Spleen (tissue), 11 donors: Measurements from ENCODE around the gene DOK7. TPM values are rescaled to one million over a fixed set of nuclear protein-coding genes. Genes with fewer than 3 reads are reported as not detected.

ENCODE experiments used
- DNase-seq: peaks from one replicate; pipeline ENCODE4 v3.0.0-alpha.2; 2020
- H3K27ac ChIP-seq, 8 donors: fragments of 200-600 bp; sonication (generic) in 7 of 8; 1 replicate in 4 of 8; 2 replicates in 4 of 8; pipeline versions ENCODE4 v1.5.0 to v1.8.0; 2016 to 2021; ENCODE audit warnings: inconsistent platforms in 4 of 8, mild to moderate bottlenecking in 4 of 8, moderate library complexity in 1 of 8
- H3K27me3 ChIP-seq, 7 donors: fragments of 200-600 bp; sonication (generic) in 6 of 7; replicated peaks in 1 of 7; 1 replicate in 4 of 7; 2 replicates in 3 of 7; pipeline versions ENCODE4 v1.5.0 to v1.8.0; 2016 to 2021; ENCODE audit warnings: inconsistent platforms in 3 of 7, mild to moderate bottlenecking in 1 of 7
- H3K36me3 ChIP-seq, 6 donors: fragments of 200-600 bp; sonication (generic) in 5 of 6; 1 replicate in 4 of 6; 2 replicates in 2 of 6; pipeline versions ENCODE4 v1.5.0 to v1.8.0; 2016 to 2021; ENCODE audit warnings: inconsistent platforms in 2 of 6
- H3K4me1 ChIP-seq, 6 donors: fragments of 200-600 bp; sonication (generic) in 5 of 6; 1 replicate in 3 of 6; 2 replicates in 3 of 6; pipeline versions ENCODE4 v1.5.0 to v1.8.0; 2016 to 2021; ENCODE audit warnings: inconsistent platforms in 3 of 6
- H3K4me3 ChIP-seq, 8 donors: fragments of 200-600 bp; sonication (generic) in 7 of 8; 1 replicate in 4 of 8; 2 replicates in 4 of 8; pipeline versions ENCODE4 v1.5.0 to v1.8.0; 2016 to 2021; ENCODE audit warnings: inconsistent platforms in 4 of 8, mild to moderate bottlenecking in 4 of 8, moderate library complexity in 2 of 8
- H3K9me3 ChIP-seq, 8 donors: fragments of 200-600 bp; sonication (generic) in 7 of 8; 1 replicate in 4 of 8; 2 replicates in 4 of 8; pipeline versions ENCODE4 v1.5.0 to v1.8.0; 2016 to 2021; ENCODE audit warnings: inconsistent platforms in 4 of 8
- POLR2A ChIP-seq, 3 donors: fragments of 450-650 bp; IDR thresholded peaks; one replicate each; pipeline ENCODE4 v1.5.1; 2017; ENCODE audit warnings: antibody characterized with exemption in 3 of 3, mild to moderate bottlenecking in 1 of 3
- POLR2AphosphoS5 ChIP-seq, 3 donors: sonication (generic); formaldehyde crosslinking; IDR thresholded peaks; one replicate each; pipeline ENCODE4 v1.5.1; 2017; ENCODE audit warnings: antibody characterized with exemption in 3 of 3
- WGBS, 5 donors: extraction: QIAGEN DNeasy Blood & Tissue Kit in 3 of 5; methylation state at CpG; one replicate each; pipeline versions ENCODE4 v1.1.5 to v1.1.7; 2013 to 2018; 5-methylcytosine and 5-hydroxymethylcytosine counted together
- intact Hi-C: fragments of 100-400 bp; cut with DNase I; formaldehyde crosslinking; loops from one replicate; pipeline ENCODE4 v1.15.0; 2023; ENCODE audit warnings: low total_unique reads
- polyA plus RNA-seq, 3 donors: library from polyadenylated mRNA; stranded (reverse); fragments of 200-250 nt; gene quantifications; one replicate each; pipeline ENCODE4 v1.2.1, GENCODE V29; 2013
- total RNA-seq, 7 donors: library from RNA; depleted of rRNA in 3 of 7; stranded (reverse); fragments of >200 nt in 3 of 7; fragmentation: NEBNext Ultra II Directional in 4 of 7; extraction: Animal tissue kit (Norgen Biotek cat#: 25700) in 4 of 7; gene quantifications; one replicate each; pipeline versions ENCODE4 v1.1.0 to v1.2.1, GENCODE V29; 2016 to 2021
- TF ChIP-seq, protein P1 (sequence below), 11 experiments: fragments of 200-600 bp in 7 of 11; fragments of 450-650 bp in 4 of 11; sonication (generic) in 4 of 11; IDR thresholded peaks in 8 of 11; conservative IDR thresholded peaks in 3 of 11; 1 replicate in 7 of 11; 2 replicates in 4 of 11; pipeline versions ENCODE4 v1.4.0 to v1.8.0; 2016 to 2021; ENCODE audit warnings: antibody characterized with exemption in 11 of 11, inconsistent platforms in 4 of 11, mild to moderate bottlenecking in 1 of 11
- donor health status: healthy with polysubstance abuse.
- donor health status: DM: no; HTN: no; CAD: no; lungs with moderate emphysema.
- donor health status: DM: no; HTN: no; CAD: no.
- donor health status: Bipolar disorder and iron deficiency.
- donor health status: healthy.
- donor health status: DM: no; HTN: no; CAD: no.
- donor health status: DM: yes; HTN: yes; CAD: no.

DOK7 gene
- total and polyA plus RNA-seq, 10 donors: 0.69 to 13.5 (median 1.7) TPM

DNA sequence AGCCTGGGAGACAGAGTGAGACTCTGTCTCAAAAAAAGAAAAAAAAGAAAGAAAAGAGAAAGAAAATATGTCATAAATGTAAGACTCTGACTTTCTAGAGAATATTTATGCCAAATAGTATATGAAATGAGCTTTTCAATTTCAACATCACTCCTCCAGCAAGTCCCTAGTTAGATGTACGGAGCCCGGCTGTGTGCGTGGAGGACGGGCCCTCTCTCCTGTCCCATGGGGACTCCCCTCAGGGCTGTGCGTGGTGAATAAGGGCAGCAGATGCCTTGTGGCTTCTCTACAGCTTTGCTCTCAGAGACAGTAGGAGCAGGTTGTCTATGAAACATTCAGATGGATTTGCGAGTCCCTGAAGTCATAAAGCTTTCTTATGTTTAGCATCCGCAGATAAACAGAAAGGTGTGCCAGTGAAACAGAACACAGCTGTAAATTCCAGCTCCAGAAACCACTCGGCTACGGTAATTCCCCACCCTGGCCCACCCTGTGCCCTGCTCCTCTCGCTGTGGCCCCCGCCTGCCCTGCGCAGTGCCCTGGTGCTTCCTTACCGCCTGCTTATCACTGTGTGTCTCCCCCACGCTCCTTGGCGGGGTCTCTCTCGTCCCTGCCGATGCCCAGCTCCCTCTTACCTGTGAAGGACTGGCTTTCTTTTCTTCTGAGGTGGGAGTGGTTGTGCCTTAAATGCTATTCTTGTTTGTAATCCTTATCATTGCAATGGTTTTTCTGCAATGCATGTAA lies 35.2 kb upstream of the DOK7 start:
- no peak for DNase-seq
- intact Hi-C loops: no loop called here
- no peaks in the 10 kb centered on the region for H3K9me3 ChIP-seq
- no peak overlapping the region for H3K27ac ChIP-seq
- H3K36me3 ChIP-seq: peaks cover 0 to 80% (median 3%) of the 10 kb centered on the region in 6 donors
- TF ChIP-seq POLR2A (IDR thresholded peaks at IDR 0.05) (no peak), POLR2AphosphoS5 (IDR thresholded peaks at IDR 0.05) (no peak)
- TF ChIP-seq, protein P1, sequence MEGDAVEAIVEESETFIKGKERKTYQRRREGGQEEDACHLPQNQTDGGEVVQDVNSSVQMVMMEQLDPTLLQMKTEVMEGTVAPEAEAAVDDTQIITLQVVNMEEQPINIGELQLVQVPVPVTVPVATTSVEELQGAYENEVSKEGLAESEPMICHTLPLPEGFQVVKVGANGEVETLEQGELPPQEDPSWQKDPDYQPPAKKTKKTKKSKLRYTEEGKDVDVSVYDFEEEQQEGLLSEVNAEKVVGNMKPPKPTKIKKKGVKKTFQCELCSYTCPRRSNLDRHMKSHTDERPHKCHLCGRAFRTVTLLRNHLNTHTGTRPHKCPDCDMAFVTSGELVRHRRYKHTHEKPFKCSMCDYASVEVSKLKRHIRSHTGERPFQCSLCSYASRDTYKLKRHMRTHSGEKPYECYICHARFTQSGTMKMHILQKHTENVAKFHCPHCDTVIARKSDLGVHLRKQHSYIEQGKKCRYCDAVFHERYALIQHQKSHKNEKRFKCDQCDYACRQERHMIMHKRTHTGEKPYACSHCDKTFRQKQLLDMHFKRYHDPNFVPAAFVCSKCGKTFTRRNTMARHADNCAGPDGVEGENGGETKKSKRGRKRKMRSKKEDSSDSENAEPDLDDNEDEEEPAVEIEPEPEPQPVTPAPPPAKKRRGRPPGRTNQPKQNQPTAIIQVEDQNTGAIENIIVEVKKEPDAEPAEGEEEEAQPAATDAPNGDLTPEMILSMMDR (IDR thresholded peaks at IDR 0.05 in 8 of 11, conservative IDR thresholded peaks at IDR 0.05 in 3 of 11): no peak
- H3K27me3 ChIP-seq: no peaks in the 10 kb centered on the region
- H3K4me1 ChIP-seq: no peaks in the 10 kb centered on the region
- H3K4me3 ChIP-seq: no peak overlapping the region
- WGBS, 5 donors: 90 to 94% (median 94%) methylated on average over 17 of the region's 17 CpGs

DNA sequence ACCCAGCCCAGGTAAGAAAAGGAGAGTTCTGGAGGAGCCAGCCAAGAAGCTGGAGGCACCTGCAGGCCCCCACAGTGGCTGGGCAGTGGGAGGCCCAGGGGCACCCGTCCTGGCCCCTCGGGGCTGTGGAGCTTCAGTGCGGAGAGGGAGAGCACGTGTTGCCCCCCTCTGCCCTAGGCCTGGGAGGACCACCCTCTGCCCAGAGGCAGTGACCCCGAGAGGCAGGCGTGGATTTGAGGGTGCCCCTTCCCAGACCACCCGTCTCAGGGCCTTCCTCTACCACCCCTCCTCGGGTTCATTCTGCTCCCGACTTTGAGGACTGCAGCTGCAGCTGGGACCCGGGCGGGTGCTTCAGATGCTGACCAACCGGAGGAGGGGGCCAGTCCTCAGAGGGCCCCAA lies 33.5 kb upstream of the DOK7 start:
- no peak for DNase-seq
- no peaks in the 10 kb centered on the region for H3K4me1 ChIP-seq
- H3K27ac ChIP-seq: no peak overlapping the region
- H3K27me3 ChIP-seq: no peaks in the 10 kb centered on the region
- H3K9me3 ChIP-seq: no peaks in the 10 kb centered on the region
- intact Hi-C loops: no loop called here
- WGBS, 5 donors: 90 to 96% (median 94%) methylated on average over 8 to 12 of the region's 12 CpGs
- TF ChIP-seq POLR2AphosphoS5 (IDR thresholded peaks at IDR 0.05) (no peak), POLR2A (IDR thresholded peaks at IDR 0.05) (no peak)
- TF ChIP-seq, protein P1 (IDR thresholded peaks at IDR 0.05 in 8 of 11, conservative IDR thresholded peaks at IDR 0.05 in 3 of 11): no peak
- H3K36me3 ChIP-seq: peaks cover 0 to 62% (median 3%) of the 10 kb centered on the region in 6 donors
- H3K4me3 ChIP-seq: no peak overlapping the region

DNA sequence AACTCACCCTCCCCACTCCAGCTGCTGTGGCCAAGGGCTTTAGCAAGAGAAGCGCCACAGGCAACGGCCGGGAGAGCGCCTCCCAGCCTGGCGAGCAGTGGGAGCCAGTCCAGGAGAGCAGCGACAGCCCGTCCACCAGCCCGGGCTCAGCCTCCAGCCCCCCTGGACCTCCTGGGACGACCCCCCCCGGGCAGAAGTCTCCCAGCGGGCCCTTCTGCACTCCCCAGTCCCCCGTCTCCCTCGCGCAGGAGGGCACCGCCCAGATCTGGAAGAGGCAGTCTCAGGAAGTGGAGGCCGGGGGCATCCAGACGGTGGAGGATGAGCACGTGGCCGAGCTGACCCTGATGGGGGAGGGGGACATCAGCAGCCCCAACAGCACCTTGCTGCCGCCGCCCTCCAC lies 32.6 kb upstream of the DOK7 start:
- no peak overlapping the region for H3K27ac ChIP-seq
- no peaks in the 10 kb centered on the region for H3K9me3 ChIP-seq
- intact Hi-C loops: no loop called here
- no peaks in the 10 kb centered on the region for H3K4me1 ChIP-seq
- WGBS, 5 donors: 62 to 78% (median 65%) methylated on average over 9 to 21 of the region's 21 CpGs
- no peak overlapping the region for H3K4me3 ChIP-seq
- no peaks in the 10 kb centered on the region for H3K27me3 ChIP-seq
- TF ChIP-seq, protein P1 (IDR thresholded peaks at IDR 0.05 in 8 of 11, conservative IDR thresholded peaks at IDR 0.05 in 3 of 11): no peak
- no peak for TF ChIP-seq POLR2A (IDR thresholded peaks at IDR 0.05)
- H3K36me3 ChIP-seq: peaks cover 0 to 56% (median 3%) of the 10 kb centered on the region in 6 donors
- no peak for DNase-seq

DNA sequence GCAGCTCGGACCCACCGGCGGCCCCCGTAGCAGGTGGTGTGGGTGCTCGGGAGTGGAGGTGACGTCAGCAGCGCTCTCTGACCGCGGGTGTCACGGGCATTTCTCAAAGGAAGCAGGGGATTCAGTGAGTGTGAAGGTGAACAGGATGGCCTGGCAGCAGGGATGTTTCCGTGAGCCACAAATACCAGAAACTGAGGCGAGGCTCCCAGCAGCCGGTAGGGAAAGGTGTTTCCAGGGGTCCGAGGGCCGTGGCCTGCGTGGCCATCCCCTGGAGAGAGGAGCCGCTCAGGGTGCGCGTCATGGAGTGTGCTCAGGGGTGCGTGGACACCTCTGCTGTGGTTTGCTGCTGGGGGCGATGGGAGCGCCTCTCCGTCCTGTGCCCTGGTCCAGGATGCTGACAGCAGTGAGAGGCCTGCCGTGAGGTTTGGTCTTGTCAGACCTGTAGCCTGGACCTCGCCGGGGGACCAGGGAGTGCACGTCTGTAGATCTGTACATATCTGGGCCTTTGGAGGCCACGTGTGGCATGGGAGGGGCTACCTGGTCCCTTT lies 31.6 kb upstream of the DOK7 start:
- intact Hi-C loops: no loop called here
- Histone ChIP-seq H3K27me3 (no peaks in the 10 kb centered on the region), H3K9me3 (no peaks in the 10 kb centered on the region), H3K27ac (no peak overlapping the region), H3K4me1 (no peaks in the 10 kb centered on the region), H3K36me3 (peaks cover 0 to 54% (median 3%) of the 10 kb centered on the region in 6 donors), H3K4me3 (no peak overlapping the region)
- no peak for DNase-seq
- no peak for TF ChIP-seq POLR2AphosphoS5 (IDR thresholded peaks at IDR 0.05)
- TF ChIP-seq, protein P1 (IDR thresholded peaks at IDR 0.05 in 8 of 11, conservative IDR thresholded peaks at IDR 0.05 in 3 of 11): no peak
- 90 to 94% (median 92%) methylated on average over 23 to 28 of the region's 28 CpGs for WGBS, 5 donors
